Measurements from ENCODE around the gene HOXD12.

Gene HOXD12

GRCh38 chr2:176128982-176129796 is 29.6 kb downstream of the HOXD12 start, which contains the start of gene HOXD8:
HOXD8 (plus strand) TSS chr2:176129705; CDS start chr2:176130367, 662 bp downstream.
- Histone ChIP-seq H3K27me3 (ENCODE audit: control insufficient read depth in 3 of 3, insufficient read depth in 3 of 3, low read depth in 1 of 3, low read length in 3 of 3) (peaks cover 36 to 98% (median 90%) of the 10 kb centered on the region in 3 experiments), H3K4ac (ENCODE audit: low read length) (no peak within 1 kb of the TSS), H2AK5ac (ENCODE audit: low read depth, low read length) (no peak within 1 kb of the TSS), H2AFZ (ENCODE audit: low read length) (peak within 1 kb of the TSS; percentile 87), H2BK15ac (ENCODE audit: low read length) (no peak within 1 kb of the TSS), H4K91ac (ENCODE audit: low read depth, low read length, poor library complexity) (no peak within 1 kb of the TSS), H3K9me3 (replicated peaks in 1 of 2; ENCODE audit: control insufficient read depth in 2 of 2, insufficient read depth in 1 of 2, low read depth in 1 of 2, low read length in 2 of 2) (no peaks in the 10 kb centered on the region), H3K23ac (ENCODE audit: low read depth, low read length, poor library complexity) (peak within 1 kb of the TSS; percentile 30), H2BK12ac (ENCODE audit: low read length) (no peak within 1 kb of the TSS), H3K4me1 (ENCODE audit: control insufficient read depth in 2 of 2, insufficient read depth in 1 of 2, low read depth in 1 of 2, low read length in 2 of 2) (peaks cover 0 to 5% of the 10 kb centered on the region in 2 donors), H3K18ac (ENCODE audit: low read length) (no peak within 1 kb of the TSS), H3K79me1 (ENCODE audit: low read depth, low read length) (no peaks in the 10 kb centered on the region), H3K4me2 (ENCODE audit: insufficient read depth, low read length, poor library complexity, severe bottlenecking) (peak within 1 kb of the TSS; percentile 67), H4K8ac (ENCODE audit: low read depth, low read length) (no peak within 1 kb of the TSS), H2BK120ac (ENCODE audit: low read depth, low read length) (no peak within 1 kb of the TSS), H3K9ac (ENCODE audit: low read depth, low read length, poor library complexity) (no peak within 1 kb of the TSS), H3K14ac (ENCODE audit: low read length) (no peak within 1 kb of the TSS), H3K36me3 (replicated peaks in 1 of 2; ENCODE audit: control insufficient read depth in 2 of 2, insufficient read depth in 2 of 2, low read length in 2 of 2) (no peaks in the 10 kb centered on the region), H2BK5ac (ENCODE audit: low read length) (no peak within 1 kb of the TSS), H3K4me3 (ENCODE audit: low read length in 2 of 2) (peak within 1 kb of the TSS; percentile 27 to 68), H3K27ac (replicated peaks; ENCODE audit: low read length) (no peak within 1 kb of the TSS)
- no peak for DNase-seq (ENCODE audit: low spot score)
- WGBS, 2 donors (ENCODE audit: extremely low coverage in 2 of 2, insufficient read length in 2 of 2, insufficient replicate concordance in 1 of 2), result no CpG with 5 or more reads among the region's 64 CpGs

- Histone ChIP-seq H3K4me1 (ENCODE audit: control insufficient read depth in 2 of 2, insufficient read depth in 1 of 2, low read depth in 1 of 2, low read length in 2 of 2) (peaks cover 0 to 5% of the 10 kb centered on the region in 2 donors), H2BK12ac (ENCODE audit: low read length) (no peak overlapping the region), H3K27ac (replicated peaks; ENCODE audit: low read length) (no peak overlapping the region), H3K9me3 (replicated peaks in 1 of 2; ENCODE audit: control insufficient read depth in 2 of 2, insufficient read depth in 1 of 2, low read depth in 1 of 2, low read length in 2 of 2) (no peaks in the 10 kb centered on the region), H3K36me3 (replicated peaks in 1 of 2; ENCODE audit: control insufficient read depth in 2 of 2, insufficient read depth in 2 of 2, low read length in 2 of 2) (no peaks in the 10 kb centered on the region), H4K8ac (ENCODE audit: low read depth, low read length) (no peak overlapping the region), H3K27me3 (ENCODE audit: control insufficient read depth in 3 of 3, insufficient read depth in 3 of 3, low read depth in 1 of 3, low read length in 3 of 3) (peaks cover 34 to 98% (median 90%) of the 10 kb centered on the region in 3 experiments), H2AFZ (ENCODE audit: low read length) (peak overlapping the region; percentile 87), H2BK5ac (ENCODE audit: low read length) (no peak overlapping the region), H3K14ac (ENCODE audit: low read length) (no peak overlapping the region), H2BK15ac (ENCODE audit: low read length) (no peak overlapping the region), H3K79me1 (ENCODE audit: low read depth, low read length) (no peaks in the 10 kb centered on the region), H4K91ac (ENCODE audit: low read depth, low read length, poor library complexity) (no peak overlapping the region), H3K23ac (ENCODE audit: low read depth, low read length, poor library complexity) (peak overlapping the region; percentile 30), H3K18ac (ENCODE audit: low read length) (no peak overlapping the region), H3K9ac (ENCODE audit: low read depth, low read length, poor library complexity) (no peak overlapping the region), H3K4me3 (ENCODE audit: low read length in 2 of 2) (peak overlapping the region; percentile 27 to 68), H3K4me2 (ENCODE audit: insufficient read depth, low read length, poor library complexity, severe bottlenecking) (peak overlapping the region; percentile 67), H2BK120ac (ENCODE audit: low read depth, low read length) (no peak overlapping the region), H3K4ac (ENCODE audit: low read length) (no peak overlapping the region), H2AK5ac (ENCODE audit: low read depth, low read length) (no peak overlapping the region)
- no peak for DNase-seq (ENCODE audit: low spot score)
- whole genome bisulfite sequencing, 2 donors (ENCODE audit: extremely low coverage in 2 of 2, insufficient read length in 2 of 2, insufficient replicate concordance in 1 of 2), result no CpG with 5 or more reads among the region's 43 CpGs
Measured at GRCh38 chr2:176129813-176130146, 30.2 kb downstream of the HOXD12 start.

- H3K4me3 ChIP-seq (ENCODE audit: low read length in 2 of 2), result peak overlapping the region; percentile 27 to 68
- H3K36me3 ChIP-seq (replicated peaks in 1 of 2; ENCODE audit: control insufficient read depth in 2 of 2, insufficient read depth in 2 of 2, low read length in 2 of 2), result no peaks in the 10 kb centered on the region
- H3K9me3 ChIP-seq (replicated peaks in 1 of 2; ENCODE audit: control insufficient read depth in 2 of 2, insufficient read depth in 1 of 2, low read depth in 1 of 2, low read length in 2 of 2), result no peaks in the 10 kb centered on the region
- peak overlapping the region; percentile 30 for H3K23ac ChIP-seq (ENCODE audit: low read depth, low read length, poor library complexity)
- H4K91ac ChIP-seq (ENCODE audit: low read depth, low read length, poor library complexity), result no peak overlapping the region
- no peak overlapping the region for H3K14ac ChIP-seq (ENCODE audit: low read length)
- H2AK5ac ChIP-seq (ENCODE audit: low read depth, low read length), result no peak overlapping the region
- peak overlapping the region; percentile 87 for H2AFZ ChIP-seq (ENCODE audit: low read length)
- H3K4me2 ChIP-seq (ENCODE audit: insufficient read depth, low read length, poor library complexity, severe bottlenecking), result peak overlapping the region; percentile 67
- H4K8ac ChIP-seq (ENCODE audit: low read depth, low read length), result no peak overlapping the region
- no peak overlapping the region for H2BK12ac ChIP-seq (ENCODE audit: low read length)
- no CpG with 5 or more reads among the region's 100 CpGs for WGBS, 2 donors (ENCODE audit: extremely low coverage in 2 of 2, insufficient read length in 2 of 2, insufficient replicate concordance in 1 of 2)
- H3K27ac ChIP-seq (replicated peaks; ENCODE audit: low read length), result no peak overlapping the region
- no peak overlapping the region for H3K4ac ChIP-seq (ENCODE audit: low read length)
- no peak for DNase-seq (ENCODE audit: low spot score)
- H2BK5ac ChIP-seq (ENCODE audit: low read length), result no peak overlapping the region
- peaks cover 33 to 98% (median 90%) of the 10 kb centered on the region in 3 experiments for H3K27me3 ChIP-seq (ENCODE audit: control insufficient read depth in 3 of 3, insufficient read depth in 3 of 3, low read depth in 1 of 3, low read length in 3 of 3)
- H3K4me1 ChIP-seq (ENCODE audit: control insufficient read depth in 2 of 2, insufficient read depth in 1 of 2, low read depth in 1 of 2, low read length in 2 of 2), result peaks cover 0 to 5% of the 10 kb centered on the region in 2 donors
- H3K79me1 ChIP-seq (ENCODE audit: low read depth, low read length), result no peaks in the 10 kb centered on the region
- H3K9ac ChIP-seq (ENCODE audit: low read depth, low read length, poor library complexity), result no peak overlapping the region
- no peak overlapping the region for H2BK120ac ChIP-seq (ENCODE audit: low read depth, low read length)
- H3K18ac ChIP-seq (ENCODE audit: low read length), result no peak overlapping the region
- H2BK15ac ChIP-seq (ENCODE audit: low read length), result no peak overlapping the region
Measured at GRCh38 chr2:176130147-176130956, 30.8 kb downstream of the HOXD12 start.
